Calu3 (cell line): ENCODE data around the gene KIRREL3. TPM values are rescaled to one million over a fixed set of nuclear protein-coding genes. Genes with fewer than 3 reads are reported as not detected.

Source experiments
- BruUV-seq: library from RNA; stranded (reverse); fragments of 400-500 nt; replicated peaks from 2 replicates; lab custom pipeline; 2021; lab: Mats Ljungman, UMichigan
- CTCF ChIA-PET: fragments of 300-600 bp; sonication (Branson Sonifier 250); formaldehyde crosslinking; loops from one replicate; lab custom pipeline; 2022; ENCODE audit warnings: antibody characterized with exemption; lab: Charles Lee
- DNase-seq: peaks from one replicate; pipeline ENCODE4 v3.0.0; 2022
- H3K27ac Mint-ChIP-seq: one replicate; pipeline ENCODE4 v1.8.0; 2022; ENCODE audit warnings: mixed read lengths; ENCODE audit not compliant: unreplicated experiment
- H3K27me3 Mint-ChIP-seq: one replicate; pipeline ENCODE4 v1.8.0; 2022; ENCODE audit warnings: mixed read lengths; ENCODE audit not compliant: unreplicated experiment
- H3K36me3 Mint-ChIP-seq: one replicate; pipeline ENCODE4 v1.8.0; 2022; ENCODE audit warnings: mild to moderate bottlenecking, moderate library complexity, mixed read lengths; ENCODE audit not compliant: insufficient read depth, unreplicated experiment
- H3K4me1 Mint-ChIP-seq: one replicate; pipeline ENCODE4 v1.8.0; 2022; ENCODE audit warnings: mild to moderate bottlenecking, low read depth, mixed read lengths; ENCODE audit not compliant: unreplicated experiment
- H3K4me3 Mint-ChIP-seq: one replicate; pipeline ENCODE4 v1.8.0; 2022; ENCODE audit warnings: mild to moderate bottlenecking, low read depth, moderate library complexity, mixed read lengths; ENCODE audit not compliant: unreplicated experiment
- H3K9me3 Mint-ChIP-seq: one replicate; pipeline ENCODE4 v1.8.0; 2022; ENCODE audit warnings: low read depth, mixed read lengths; ENCODE audit not compliant: unreplicated experiment
- intact Hi-C: fragments of 100-400 bp; cut with micrococcal nuclease; formaldehyde crosslinking; loops from one replicate; pipeline ENCODE4 v1.10.0; 2022; ENCODE audit not compliant: unreplicated experiment
- total RNA-seq: library from RNA; stranded (reverse); gene quantifications from 2 replicates; pipeline ENCODE4 v1.2.3, GENCODE V29; 2022
- TF ChIP-seq, protein P1 (sequence below): fragments of 200-600 bp; IDR thresholded peaks from one replicate; pipeline ENCODE4 v1.8.0; 2022; ENCODE audit warnings: antibody characterized with exemption; ENCODE audit not compliant: unreplicated experiment

KIRREL3 gene
- total RNA-seq, 1 experiment from 2014 or later = 0.26 TPM

DNA sequence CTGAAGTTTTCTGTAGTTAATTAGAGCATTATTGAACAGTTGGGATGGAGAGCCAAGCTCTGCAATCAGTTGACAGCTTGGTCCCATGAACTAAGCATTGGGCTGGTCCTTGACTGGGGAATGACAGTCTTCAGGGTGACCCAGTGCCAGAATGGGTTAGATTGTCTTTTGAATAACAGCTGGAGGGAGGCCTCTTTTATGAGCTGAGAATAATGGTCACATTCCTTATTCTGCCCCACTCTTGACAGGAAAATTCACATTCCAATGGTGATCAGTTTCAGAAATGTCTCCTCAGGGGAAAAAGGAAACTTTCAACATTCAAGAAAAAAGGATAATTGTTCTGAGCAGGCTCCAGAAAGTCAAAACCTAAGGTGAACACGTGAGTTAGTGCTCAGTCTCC, 113.9 kb downstream of the KIRREL3 start:
- CTCF ChIA-PET = no interaction called here
- no peak overlapping the region for H3K27ac Mint-ChIP-seq

DNA sequence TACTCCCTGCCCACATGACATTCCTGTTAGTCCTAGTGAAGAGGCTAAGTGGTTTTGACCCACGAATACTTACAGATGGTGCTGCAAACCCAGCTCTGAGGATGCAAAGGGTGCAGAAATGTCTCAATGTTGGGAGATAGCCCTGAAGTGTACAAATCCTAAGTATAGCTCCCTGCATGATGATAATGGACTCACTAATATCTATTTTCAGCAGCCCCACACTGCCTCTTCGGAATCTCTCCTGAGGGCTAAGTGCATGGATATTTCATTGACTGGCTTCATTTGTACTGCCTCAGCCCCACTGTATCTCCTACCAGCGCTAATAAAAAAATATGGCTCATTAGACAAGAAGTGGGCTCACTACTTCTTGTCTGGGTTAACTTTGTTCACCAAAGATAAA, 114.5 kb downstream of the KIRREL3 start:
- CTCF ChIA-PET = no interaction called here
- H3K36me3 Mint-ChIP-seq = no peaks in the 10 kb centered on the region
- no peaks in the 10 kb centered on the region for H3K27me3 Mint-ChIP-seq
- no peak for DNase-seq
- TF ChIP-seq, protein P1, sequence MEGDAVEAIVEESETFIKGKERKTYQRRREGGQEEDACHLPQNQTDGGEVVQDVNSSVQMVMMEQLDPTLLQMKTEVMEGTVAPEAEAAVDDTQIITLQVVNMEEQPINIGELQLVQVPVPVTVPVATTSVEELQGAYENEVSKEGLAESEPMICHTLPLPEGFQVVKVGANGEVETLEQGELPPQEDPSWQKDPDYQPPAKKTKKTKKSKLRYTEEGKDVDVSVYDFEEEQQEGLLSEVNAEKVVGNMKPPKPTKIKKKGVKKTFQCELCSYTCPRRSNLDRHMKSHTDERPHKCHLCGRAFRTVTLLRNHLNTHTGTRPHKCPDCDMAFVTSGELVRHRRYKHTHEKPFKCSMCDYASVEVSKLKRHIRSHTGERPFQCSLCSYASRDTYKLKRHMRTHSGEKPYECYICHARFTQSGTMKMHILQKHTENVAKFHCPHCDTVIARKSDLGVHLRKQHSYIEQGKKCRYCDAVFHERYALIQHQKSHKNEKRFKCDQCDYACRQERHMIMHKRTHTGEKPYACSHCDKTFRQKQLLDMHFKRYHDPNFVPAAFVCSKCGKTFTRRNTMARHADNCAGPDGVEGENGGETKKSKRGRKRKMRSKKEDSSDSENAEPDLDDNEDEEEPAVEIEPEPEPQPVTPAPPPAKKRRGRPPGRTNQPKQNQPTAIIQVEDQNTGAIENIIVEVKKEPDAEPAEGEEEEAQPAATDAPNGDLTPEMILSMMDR = no peak
- H3K9me3 Mint-ChIP-seq = no peaks in the 10 kb centered on the region
- no TSS peak for BruUV-seq
- intact Hi-C loops = no loop called here
- H3K4me3 Mint-ChIP-seq = no peak overlapping the region
- no peak overlapping the region for H3K27ac Mint-ChIP-seq
- H3K4me1 Mint-ChIP-seq = peaks cover under 1% of the 10 kb centered on the region

More for the DNA sequence above, 113.9 kb downstream of the KIRREL3 start:
- no TSS peak for BruUV-seq
- intact Hi-C loops = no loop called here
- no peaks in the 10 kb centered on the region for H3K36me3 Mint-ChIP-seq
- H3K4me3 Mint-ChIP-seq = no peak overlapping the region
- DNase-seq = no peak
- no peaks in the 10 kb centered on the region for H3K27me3 Mint-ChIP-seq
- H3K4me1 Mint-ChIP-seq = peaks cover 6% of the 10 kb centered on the region
- TF ChIP-seq, protein P1 = no peak
- H3K9me3 Mint-ChIP-seq = no peaks in the 10 kb centered on the region

DNA sequence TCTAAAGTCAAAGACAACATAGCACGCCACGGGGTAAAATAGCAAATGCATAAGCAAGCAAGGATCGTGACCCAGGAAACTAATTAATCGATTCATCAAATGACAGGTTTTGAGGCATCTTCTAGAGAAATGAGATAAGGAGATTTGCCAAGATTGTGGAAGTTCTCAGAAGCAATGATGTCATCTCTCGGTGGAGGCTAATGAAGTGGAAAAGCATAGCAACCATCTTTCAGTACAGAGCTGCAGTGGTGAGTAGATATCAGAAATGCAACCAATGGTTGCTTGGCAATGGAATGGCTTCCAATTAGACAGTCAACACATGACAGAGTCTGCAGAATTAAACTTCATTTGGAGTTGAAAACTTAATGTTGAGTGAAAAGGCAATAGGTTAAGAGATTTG, 116.0 kb downstream of the KIRREL3 start:
- Mint-ChIP-seq H3K4me1 (no peaks in the 10 kb centered on the region), H3K36me3 (no peaks in the 10 kb centered on the region), H3K4me3 (no peak overlapping the region), H3K27me3 (no peaks in the 10 kb centered on the region), H3K9me3 (no peaks in the 10 kb centered on the region), H3K27ac (no peak overlapping the region)
- TF ChIP-seq, protein P1 = no peak
- CTCF ChIA-PET = no interaction called here
- BruUV-seq = no TSS peak
- intact Hi-C loops = no loop called here
- DNase-seq = no peak

DNA sequence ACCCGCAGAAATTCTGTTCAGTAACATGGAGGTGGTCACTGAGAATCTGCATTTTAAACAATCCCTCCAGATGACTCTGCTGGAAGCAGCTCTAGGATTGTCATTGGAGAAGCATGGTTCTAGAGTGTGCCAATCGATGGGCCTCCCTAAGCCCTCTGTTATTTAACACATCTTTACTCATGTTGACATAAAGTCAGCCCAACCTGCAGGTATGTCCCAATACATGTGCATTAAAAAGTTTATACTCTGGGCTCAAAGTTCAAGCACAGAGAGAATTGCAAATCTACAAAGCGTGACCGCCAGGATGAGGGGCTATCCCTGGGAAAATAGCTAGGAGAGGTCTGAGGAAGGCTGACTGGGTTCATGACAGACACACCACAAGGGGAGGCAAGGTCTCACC, 116.4 kb downstream of the KIRREL3 start:
- H3K27ac Mint-ChIP-seq = no peak overlapping the region
- no peak overlapping the region for H3K4me3 Mint-ChIP-seq
- H3K9me3 Mint-ChIP-seq = no peaks in the 10 kb centered on the region
- H3K4me1 Mint-ChIP-seq = no peaks in the 10 kb centered on the region
- no peak for DNase-seq
- no peaks in the 10 kb centered on the region for H3K36me3 Mint-ChIP-seq
- CTCF ChIA-PET = no interaction called here
- BruUV-seq = no TSS peak
- H3K27me3 Mint-ChIP-seq = no peaks in the 10 kb centered on the region
- TF ChIP-seq, protein P1 = no peak
- intact Hi-C loops = no loop called here
